ENCODE results near the gene RIPK1. TPM values are rescaled to one million over a fixed set of nuclear protein-coding genes. Genes with fewer than 3 reads are reported as not detected.

RIPK1 gene
- polyA plus RNA-seq, 1 of the 3 experiments (the other 2 are of a cell fraction): 12.0 TPM

GRCh38 chr6:3045777-3046176 lies 22.5 kb upstream of the RIPK1 start:
- Histone ChIP-seq H3K9ac (no peak overlapping the region), H4K20me1 (ENCODE audit: insufficient read depth) (no peaks in the 10 kb centered on the region), H3K9me3 (no peaks in the 10 kb centered on the region), H2AFZ (ENCODE audit: low read depth) (no peak overlapping the region), H3K4me1 (ENCODE audit: control insufficient read depth in 1 of 2, insufficient read depth in 2 of 2, low read depth in 1 of 2, low read length in 1 of 2) (peaks cover 0 to 4% of the 10 kb centered on the region in 2 experiments; a peak in 1 of 4 replicates), H3K4me3 (ENCODE audit: low read depth in 2 of 2, low read length in 1 of 2) (no peak overlapping the region), H3K36me3 (replicated peaks in 1 of 2; ENCODE audit: control insufficient read depth in 1 of 2, insufficient read depth in 2 of 2, low read length in 1 of 2) (no peaks in the 10 kb centered on the region), H3K4me2 (no peak overlapping the region), H3K9me2 (no peaks in the 10 kb centered on the region), H3K27ac (ENCODE audit: low read depth in 2 of 2, low read length in 1 of 2) (no peak overlapping the region), H3K79me2 (ENCODE audit: insufficient read depth) (no peaks in the 10 kb centered on the region), H3K27me3 (ENCODE audit: insufficient read depth) (peaks cover 5% of the 10 kb centered on the region; the same call in 1 of the 2 replicates), H3F3A (replicated peaks; ENCODE audit: insufficient read depth) (no peaks in the 10 kb centered on the region)
- CTCF ChIA-PET: interaction anchor here (0.7 kb wide), 1 partner anchor 52 kb away, joined by 3 read pairs; no protein-coding TSS in a partner anchor
- no peak for DNase-seq
- POLR2A ChIA-PET: interaction anchor here (1.2 kb wide), 1 partner anchor 74 kb away, joined by 3 read pairs; the partner anchor contains the start of gene SERPINB6
- TF ChIP-seq REST (IDR thresholded peaks at IDR 0.05; ENCODE audit: low read depth, low read length): no peak
- TF ChIP-seq NFIC (IDR thresholded peaks at IDR 0.05; ENCODE audit: borderline replicate concordance): no peak
- TF ChIP-seq PBX3 (IDR thresholded peaks at IDR 0.05): no peak
- no peak for TF ChIP-seq POLR2AphosphoS5 (IDR thresholded peaks at IDR 0.05; ENCODE audit: low read depth, low read length)
- no peak for TF ChIP-seq SIN3A (IDR thresholded peaks at IDR 0.05; ENCODE audit: borderline replicate concordance, low read depth, low read length)
- no peak for TF ChIP-seq CTCF (IDR thresholded peaks at IDR 0.05)
- TF ChIP-seq ELF1 (IDR thresholded peaks at IDR 0.05): no peak
- no peak for TF ChIP-seq CHD2 (IDR thresholded peaks at IDR 0.05; ENCODE audit: low read length, partially characterized antibody)
- no peak for TF ChIP-seq USF2 (IDR thresholded peaks at IDR 0.05; ENCODE audit: borderline replicate concordance, low read depth, low read length)
- TF ChIP-seq RAD21 (IDR thresholded peaks at IDR 0.05; ENCODE audit: low read length): no peak
- TF ChIP-seq FOXJ3 (CRISPR knock-in tag; IDR thresholded peaks at IDR 0.05): no peak
- TF ChIP-seq FOXM1 (IDR thresholded peaks at IDR 0.05; ENCODE audit: low read depth): no peak
- no peak for TF ChIP-seq NRF1 (IDR thresholded peaks at IDR 0.05; ENCODE audit: low read depth, low read length)
- TF ChIP-seq RFX5 (IDR thresholded peaks at IDR 0.05; ENCODE audit: low read length): no peak
- WGBS (ENCODE audit: low lambda C conversion rate): 100% methylated on average over 1 of the region's 1 CpG

Measured in SK-N-SH (cell line).